ENCODE data around the gene MAGEB2. TPM values are rescaled to one million over a fixed set of nuclear protein-coding genes. Genes with fewer than 3 reads are reported as not detected.

MAGEB2 gene
- total RNA-seq, 1 experiment from 2014 or later, result 0.13 TPM

GRCh38 chrX:30170900-30171299 is 44.5 kb upstream of the MAGEB2 start:
- WGBS (ENCODE audit: extremely low coverage, insufficient read length, low lambda C conversion rate), result no CpG with 5 or more reads among the region's 2 CpGs
- Histone ChIP-seq H2BK12ac (ENCODE audit: insufficient read length, low read depth, low read length) (no peak overlapping the region), H2BK15ac (ENCODE audit: low read depth, low read length) (no peak overlapping the region), H3K27ac (ENCODE audit: insufficient read length, low read depth, low read length) (no peak overlapping the region), H2AFZ (ENCODE audit: low read length) (no peak overlapping the region), H2BK20ac (ENCODE audit: low read depth, low read length, poor library complexity, severe bottlenecking) (no peak overlapping the region), H2BK5ac (ENCODE audit: insufficient read length, low read length) (no peak overlapping the region), H4K91ac (ENCODE audit: insufficient read length, low read depth, low read length) (no peak overlapping the region), H4K8ac (replicated peaks; ENCODE audit: insufficient read length, low read depth, low read length) (no peak overlapping the region), H3K27me3 (ENCODE audit: insufficient read depth, low read length) (no peaks in the 10 kb centered on the region), H3K23me2 (ENCODE audit: insufficient read length, low read depth, low read length, poor library complexity, severe bottlenecking) (no peaks in the 10 kb centered on the region), H3K23ac (ENCODE audit: insufficient read length, low read depth, low read length) (no peak overlapping the region), H4K5ac (ENCODE audit: insufficient read length, low read depth, low read length) (no peak overlapping the region), H3K56ac (ENCODE audit: insufficient read length, low read depth, low read length) (no peak overlapping the region), H3K79me1 (ENCODE audit: insufficient read depth, low read depth, low read length, poor library complexity, severe bottlenecking) (no peaks in the 10 kb centered on the region), H3K4ac (ENCODE audit: low read depth, low read length) (no peak overlapping the region), H3K4me2 (ENCODE audit: insufficient read depth, insufficient read length, low read length) (no peak overlapping the region), H3K9me3 (ENCODE audit: control insufficient read depth, low read depth, low read length) (no peaks in the 10 kb centered on the region), H2BK120ac (ENCODE audit: low read depth, low read length, poor library complexity, severe bottlenecking) (no peak overlapping the region), H3K18ac (ENCODE audit: insufficient read length, low read depth, low read length) (no peak overlapping the region), H2AK5ac (ENCODE audit: insufficient read length, low read length) (no peak overlapping the region), H3K79me2 (ENCODE audit: insufficient read depth, low read length) (no peaks in the 10 kb centered on the region), H3K14ac (ENCODE audit: insufficient read depth, low read length) (no peak overlapping the region), H3T11ph (ENCODE audit: low read length) (no peak overlapping the region), H3K9ac (ENCODE audit: extremely low read depth, insufficient read length, low read length) (no peak overlapping the region), H3K4me1 (ENCODE audit: insufficient read depth, low read length) (no peaks in the 10 kb centered on the region), H4K20me1 (ENCODE audit: control insufficient read depth, insufficient read depth, insufficient read length) (no peaks in the 10 kb centered on the region)
- DNase-seq, result no peak
- H3K4me3 Mint-ChIP-seq, result no peak overlapping the region
- no peaks in the 10 kb centered on the region for H3K36me3 Mint-ChIP-seq (ENCODE audit: insufficient read depth in 1 of 3, low read depth in 3 of 3)
- peaks cover 0 to 6% of the 10 kb centered on the region in 2 experiments; a peak in 1 of 4 replicates for H3K4me1 Mint-ChIP-seq
- H3K9me3 Mint-ChIP-seq, result peaks cover 3 to 41% of the 10 kb centered on the region in 2 experiments; a peak in 4 of 5 replicates
- no peak for TF ChIP-seq CTCF (conservative IDR thresholded peaks at IDR 0.05)
- no peaks in the 10 kb centered on the region for H3K27me3 Mint-ChIP-seq (ENCODE audit: low read depth)
- no peak overlapping the region for H3K27ac Mint-ChIP-seq

Data from H9 (cell line).